H1 (cell line): Measurements from ENCODE around the gene CELF1. TPM values are rescaled to one million over a fixed set of nuclear protein-coding genes. Genes with fewer than 3 reads are reported as not detected.

ENCODE experiments used
- PHF8 ChIP-seq: fragments of 200-600 bp; sonication (generic); conservative IDR thresholded peaks from 2 replicates; pipeline ENCODE4 v1.7.1; 2012; ENCODE audit warnings: low read depth, mild to moderate bottlenecking, inconsistent platforms, low read length, moderate library complexity
- RNF2 ChIP-seq: fragments of 200-900, 300-1000 bp; sonication (generic); IDR thresholded peaks from 2 replicates; pipeline ENCODE4 v1.7.1; 2016; ENCODE audit warnings: borderline replicate concordance, low read depth, mild to moderate bottlenecking, antibody characterized with exemption, low read length; ENCODE audit not compliant: poor library complexity, severe bottlenecking; ENCODE audit errors: missing control alignments
- polyA plus RNA-seq, 7 experiments: library from polyadenylated mRNA; depleted of rRNA in 3 of 7; stranded (reverse) in 5 of 7; unstranded in 2 of 7; fragments of >200 nt in 5 of 7; fragments of 200-250 nt in 2 of 7; gene quantifications; 1 replicate in 5 of 7; 2 replicates in 1 of 7; 4 replicates in 1 of 7; pipeline versions ENCODE4 v1.2.1 to v1.2.3, GENCODE V29; 2011 to 2013; ENCODE audit warnings: missing spikeins in 2 of 7, mixed read lengths in 2 of 7
- total RNA-seq: library from RNA; stranded (reverse); fragmentation: NEBNext Ultra II Directional; extraction: Animal tissue kit (Norgen Biotek cat#: 25700); gene quantifications from 2 replicates; pipeline ENCODE4 v1.2.1, GENCODE V29; 2021

CELF1 gene
- total and polyA plus RNA-seq, 2 of the 8 experiments (the other 6 are each of a cell fraction or from before 2014, with no cell fraction given), result 131 to 197 TPM

- TF ChIP-seq RNF2, result no peak
- TF ChIP-seq PHF8, result no peak
- TF ChIP-seq, all 59 proteins: peak for 0
Observed at GRCh38 chr11:47495856-47496217, 57.1 kb downstream of the CELF1 start (continued).
